Activated CD4-positive, alpha-beta T cell treated with anti-CD3 and anti-CD28 coated beads, Interleukin-2, amount 50 U/mL, for 16 hours (primary cell): Measurements from ENCODE around the gene PLCD1.
A peak's percentile ranks its signal among the peaks of the same experiment; 100 is the strongest.
"Not testable (repeated sequence)": the region's sequence is repeated elsewhere in the genome, so short reads cannot be mapped to it uniquely, and the experiment has no call there.

Experiments used
- DNase-seq: peaks from one replicate; pipeline ENCODE4 v3.0.0-alpha.2; 2020

The PLCD1 gene

DNA sequence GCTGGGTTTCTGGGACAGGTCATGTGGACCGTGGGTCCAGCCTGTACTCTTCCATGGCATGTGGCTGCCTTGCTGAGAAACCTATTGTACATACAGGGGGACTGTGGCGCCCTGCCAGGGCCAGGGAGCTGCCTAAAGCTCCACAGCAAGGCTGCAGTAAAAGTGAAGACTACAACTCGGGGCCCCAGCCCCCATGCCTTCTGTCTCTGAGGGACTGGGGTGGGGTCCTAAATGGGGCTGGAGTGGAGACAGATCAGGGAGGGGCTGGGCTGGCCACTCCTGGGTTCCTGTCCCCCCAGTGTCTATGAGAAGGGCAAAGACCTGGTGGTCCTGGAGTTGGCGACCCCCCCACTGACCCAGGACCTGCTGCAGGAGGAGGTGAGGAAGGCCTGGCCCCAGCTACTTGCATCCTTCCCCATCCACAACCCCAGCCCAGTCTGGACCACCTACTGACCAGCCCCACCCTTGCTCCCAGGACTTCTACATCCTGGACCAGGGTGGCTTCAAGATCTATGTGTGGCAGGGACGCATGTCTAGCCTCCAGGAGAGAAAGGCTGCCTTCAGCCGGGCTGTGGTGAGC lies 31.6 kb downstream of the PLCD1 start:
- no peak for DNase-seq

GRCh38 chr3:37997342-37997741 lies 32.1 kb downstream of the PLCD1 start:
- no peak for DNase-seq

DNA sequence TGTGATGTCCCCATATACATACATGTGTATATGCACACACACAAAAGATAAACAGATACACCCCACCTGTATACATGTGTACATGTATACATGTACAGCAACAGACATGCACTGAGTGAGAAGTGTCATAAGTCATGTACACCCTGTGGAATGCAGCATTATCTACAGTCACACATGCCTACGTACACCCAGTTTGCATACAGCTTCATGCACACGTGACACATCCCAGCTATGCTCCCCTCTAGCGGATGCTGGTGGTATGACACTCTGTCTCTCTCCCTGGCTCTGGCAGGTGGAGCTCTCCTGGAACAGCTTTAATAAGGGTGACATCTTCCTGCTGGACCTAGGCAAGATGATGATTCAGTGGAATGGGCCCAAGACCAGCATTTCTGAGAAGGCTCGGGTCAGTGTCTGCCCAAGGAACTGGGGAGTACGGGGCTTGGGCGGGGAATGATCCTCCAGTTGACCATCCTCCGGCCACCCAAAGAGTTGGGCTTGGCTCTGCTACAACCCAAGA lies 32.6 kb downstream of the PLCD1 start:
- DNase-seq: peak; percentile 90

- peak; percentile 12 for DNase-seq
Observed at GRCh38 chr3:37995652-37996641, 33.5 kb downstream of the PLCD1 start.

DNA sequence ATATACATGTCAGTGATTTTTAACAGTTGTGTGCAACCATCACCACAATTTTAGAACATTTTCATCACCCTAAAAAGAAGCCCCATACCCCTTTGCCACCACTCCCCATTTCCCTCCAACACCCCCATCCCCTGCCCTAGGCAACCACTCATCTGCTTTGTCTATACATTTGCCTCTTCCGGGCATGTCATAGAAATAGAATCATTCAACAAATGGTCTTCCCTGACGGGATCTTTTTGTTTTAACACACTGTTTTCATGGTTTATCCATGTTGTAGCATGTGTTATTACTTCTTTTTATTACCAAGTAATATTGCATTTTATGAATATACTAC lies 34.8 kb downstream of the PLCD1 start:
- DNase-seq: peak; percentile 46

GRCh38 chr3:37993820-37994638 lies 35.4 kb downstream of the PLCD1 start:
- peak; percentile 81 for DNase-seq

GRCh38 chr3:37993460-37993819 lies 36.0 kb downstream of the PLCD1 start:
- no peak for DNase-seq

DNA sequence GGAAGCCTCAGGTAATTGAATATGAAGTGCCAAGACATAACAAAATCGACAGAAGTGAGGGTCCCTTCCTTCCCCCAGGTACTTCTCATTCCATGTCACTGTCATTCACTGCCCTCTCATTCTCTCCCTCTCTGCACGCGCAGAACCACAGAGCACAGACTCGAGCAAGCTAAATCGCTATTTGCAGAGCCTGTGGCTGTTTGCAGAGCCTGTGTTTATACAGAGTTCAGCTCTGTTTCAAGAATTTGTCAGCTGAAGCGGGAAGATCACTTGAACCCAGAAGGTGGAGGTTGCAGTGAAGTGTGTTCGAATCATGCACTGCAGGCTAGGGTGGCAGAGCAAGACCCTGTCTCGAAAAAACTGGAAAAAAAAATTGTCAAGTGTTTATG lies 36.4 kb downstream of the PLCD1 start:
- DNase-seq: no peak

DNA sequence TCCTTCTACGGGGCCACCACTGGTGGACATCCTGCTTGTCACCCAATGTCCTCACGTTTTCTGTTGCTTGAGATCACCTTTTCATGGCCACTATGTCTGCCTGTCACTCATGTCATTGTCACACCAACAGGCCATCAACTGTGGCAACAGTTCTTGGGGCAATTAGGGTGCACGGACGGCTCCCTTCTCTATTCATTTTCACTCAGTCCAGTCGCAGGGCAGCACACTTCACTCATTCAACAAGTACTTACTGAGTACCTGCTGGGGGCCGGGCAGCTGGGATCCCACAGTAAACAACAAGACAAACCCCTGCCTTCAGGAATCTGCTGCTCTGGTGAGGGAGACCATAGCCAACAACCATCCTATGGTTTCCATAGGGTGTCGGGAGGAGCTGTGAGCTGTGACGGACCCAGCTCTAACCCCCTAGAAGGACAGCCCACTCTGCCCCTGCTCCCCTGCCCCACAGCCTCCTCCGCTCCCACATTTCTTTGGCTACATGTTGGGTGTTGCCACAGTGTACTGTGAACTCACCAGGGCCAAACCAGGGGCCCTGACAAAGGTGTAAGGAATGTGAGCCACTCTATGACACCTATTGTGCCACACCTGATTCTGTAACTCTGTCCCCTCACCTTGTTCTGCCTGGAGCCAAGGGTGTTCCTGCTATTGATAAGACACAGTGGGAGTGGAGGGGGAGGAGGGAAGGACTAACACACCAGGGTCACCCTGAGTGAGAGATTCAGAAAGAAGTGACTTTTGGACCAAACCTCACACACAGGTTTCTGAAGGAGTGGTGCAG lies 37.0 kb downstream of the PLCD1 start:
- no peak for DNase-seq

- no peak for DNase-seq
Observed at GRCh38 chr3:37991823-37992222, 37.6 kb downstream of the PLCD1 start.

DNA sequence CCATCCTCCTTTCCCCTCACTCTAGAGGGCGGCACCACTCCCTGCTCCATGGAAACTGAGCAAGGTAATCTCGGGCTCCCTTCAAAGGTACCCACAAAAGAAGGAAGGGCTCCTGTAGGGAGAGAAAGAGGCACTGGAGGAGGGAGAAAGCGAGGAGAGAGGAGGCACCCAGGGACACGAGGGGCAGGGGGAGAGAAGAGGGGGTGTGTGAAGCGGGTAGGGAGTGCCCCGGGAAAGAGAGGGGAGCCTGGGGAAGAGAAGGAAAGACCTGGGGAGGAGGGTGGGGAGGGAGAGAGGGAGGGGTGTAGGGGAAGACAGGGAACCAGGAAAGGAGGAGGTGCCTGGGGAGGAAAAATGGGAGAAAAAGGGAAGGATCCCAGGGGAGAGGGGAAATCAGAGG lies 38.3 kb downstream of the PLCD1 start:
- DNase-seq: no peak

DNA sequence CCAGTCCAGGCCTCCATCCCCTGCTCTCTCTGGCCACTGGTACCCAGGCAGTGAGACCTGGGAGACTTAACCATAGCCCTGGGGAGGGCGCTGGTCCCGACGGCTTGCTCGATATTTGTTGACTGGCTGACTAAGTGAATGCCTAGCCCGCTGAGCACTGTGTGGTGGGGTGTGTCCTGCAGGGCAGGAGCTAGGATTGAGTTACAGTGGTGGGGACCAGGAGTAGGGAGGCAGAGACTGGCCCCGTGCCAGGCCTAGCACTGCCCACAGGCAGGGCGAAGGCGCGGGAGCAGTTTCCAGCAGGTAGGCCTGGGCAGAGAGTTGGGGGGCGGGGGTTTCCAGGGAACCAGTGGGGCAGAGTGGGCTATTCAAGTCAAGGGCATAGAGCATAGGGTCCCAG lies 38.9 kb downstream of the PLCD1 start, which contains the start of gene VILL:
Gene VILL (plus strand): TSS at position 260 of the 400 bp plus-strand sequence. CDS start 2,887 bp downstream, outside the sequence.
- DNase-seq: no peak

DNA sequence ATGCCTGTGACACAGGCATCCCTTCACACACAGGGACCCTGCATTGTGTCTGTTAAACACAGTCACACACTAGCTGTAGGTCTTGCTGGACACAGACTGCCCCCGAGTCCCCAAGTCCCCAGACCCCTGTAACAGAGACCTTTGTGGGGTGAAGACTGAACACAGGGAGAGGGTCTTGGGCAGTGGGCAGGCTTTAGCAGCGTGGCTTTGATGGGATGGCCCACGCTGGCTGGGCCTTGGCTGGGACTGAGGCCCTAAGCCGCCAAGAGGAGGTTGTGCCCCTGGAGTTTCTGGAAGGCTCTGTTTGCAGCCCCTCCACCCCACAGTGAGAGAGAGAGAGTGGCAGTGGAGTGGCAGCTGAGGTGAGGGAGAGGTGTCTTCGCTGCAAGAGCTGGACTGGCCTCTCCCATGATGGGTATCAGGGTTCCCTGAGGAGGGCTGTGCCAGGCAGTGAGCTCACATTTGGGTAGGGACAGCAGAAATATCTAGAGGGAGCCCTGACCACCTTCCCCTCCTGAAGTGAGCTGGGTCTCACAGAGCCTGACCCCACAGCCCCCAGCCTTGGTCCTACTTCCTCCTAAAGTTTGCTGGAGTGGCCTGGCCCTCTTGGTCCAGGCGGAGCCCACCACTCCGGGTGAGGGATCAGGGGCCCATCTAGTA lies 39.5 kb downstream of the PLCD1 start:
- DNase-seq: no peak

- DNase-seq: no peak
Observed at GRCh38 chr3:37988931-37989525, 40.4 kb downstream of the PLCD1 start.

DNA sequence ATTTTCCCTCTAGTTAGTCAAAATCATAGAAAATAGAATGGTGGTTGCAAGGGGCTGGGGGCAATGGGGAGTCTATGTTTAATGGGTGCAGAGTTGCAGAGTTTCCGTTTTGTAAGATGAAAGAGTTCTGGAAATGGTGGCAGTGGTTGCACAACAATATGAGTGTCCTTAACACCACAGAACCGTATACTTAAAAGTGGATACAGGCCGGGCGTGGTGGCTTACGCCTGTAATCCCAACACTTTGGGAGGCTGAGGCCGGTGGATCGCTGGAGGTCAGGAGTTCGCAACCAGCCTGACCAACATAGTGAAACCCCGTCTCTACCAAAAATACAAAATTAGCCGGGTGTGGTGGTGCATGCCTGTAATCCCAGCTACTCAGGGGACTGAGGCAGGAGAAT lies 41.1 kb downstream of the PLCD1 start:
- not testable (repeated sequence) for DNase-seq

GRCh38 chr3:37987751-37988179 lies 41.7 kb downstream of the PLCD1 start:
- no peak for DNase-seq

GRCh38 chr3:37987315-37987697 lies 42.1 kb downstream of the PLCD1 start:
- DNase-seq: no peak

GRCh38 chr3:37986479-37987314 lies 42.7 kb downstream of the PLCD1 start:
- DNase-seq: no peak

DNA sequence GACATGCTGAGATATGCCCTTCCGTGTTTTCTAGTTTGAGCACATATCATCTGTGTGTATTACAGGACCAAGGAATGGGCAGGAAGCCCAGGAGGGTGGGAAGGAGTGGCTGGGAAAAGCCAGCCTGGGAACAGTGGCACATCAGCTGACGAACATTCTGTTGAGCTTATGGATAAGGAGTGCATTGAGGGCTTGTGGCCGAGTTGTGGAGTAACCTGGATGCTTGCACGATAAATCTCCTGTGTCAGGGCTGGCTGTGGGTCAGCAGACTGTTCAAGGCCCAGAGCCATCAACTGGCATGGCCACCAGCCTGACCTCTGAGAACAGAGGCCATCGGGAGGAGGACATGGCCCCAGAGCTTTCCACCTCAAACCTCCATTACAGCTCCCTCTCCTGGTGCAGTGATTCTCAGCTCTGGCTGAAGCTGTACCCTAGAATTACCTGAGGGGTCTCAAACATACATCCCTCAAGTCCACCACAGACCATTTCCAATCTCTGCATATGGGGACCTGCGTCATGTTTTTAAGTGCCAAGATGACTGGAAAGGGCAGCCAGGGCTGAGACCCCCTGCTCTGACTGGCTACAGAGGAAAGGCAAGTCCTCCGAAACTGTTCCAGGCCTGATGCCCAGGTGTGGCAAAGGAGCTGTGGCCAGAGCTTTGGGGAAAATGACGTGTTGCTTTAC lies 43.7 kb downstream of the PLCD1 start:
- no peak for DNase-seq

- no peak for DNase-seq
Observed at GRCh38 chr3:37984596-37984995, 44.8 kb downstream of the PLCD1 start.
